ENCODE measurements around the gene ITIH2.

ITIH2 gene

GRCh38 chr10:7787857-7788638, 84.9 kb downstream of the ITIH2 start, which contains the start of the genes ATP5F1C and KIN:
TSS of gene ATP5F1C (plus strand) at chr10:7788177. CDS start at chr10:7788208, 31 bp downstream.
TSS of gene KIN (minus strand) at chr10:7787993. CDS start at chr10:7787933, 60 bp downstream.
- Mint-ChIP-seq H3K36me3 (peaks cover 13 to 24% of the 10 kb centered on the region in 2 donors), H3K27me3 (no peaks in the 10 kb centered on the region), H3K27ac (peak within 1 kb of the TSS; percentile 51), H3K4me1 (peaks cover 20 to 37% of the 10 kb centered on the region in 2 donors), H3K9me3 (no peaks in the 10 kb centered on the region), H3K4me3 (no peak within 1 kb of the TSS)
- DNase-seq, result peak; percentile 97
- peak; percentile 95 to 96 for ATAC-seq (replicated peaks)

GRCh38 chr10:7788639-7789286, 85.6 kb downstream of the ITIH2 start:
- H3K36me3 Mint-ChIP-seq, result peaks cover 13 to 24% of the 10 kb centered on the region in 2 donors
- ATAC-seq (replicated peaks) (peak; percentile 7 to 11), DNase-seq (no peak)
- no peaks in the 10 kb centered on the region for H3K9me3 Mint-ChIP-seq
- H3K4me3 Mint-ChIP-seq, result no peak overlapping the region
- peak overlapping the region; percentile 51 for H3K27ac Mint-ChIP-seq
- no peaks in the 10 kb centered on the region for H3K27me3 Mint-ChIP-seq
- H3K4me1 Mint-ChIP-seq, result peaks cover 20 to 42% of the 10 kb centered on the region in 2 donors

GRCh38 chr10:7789390-7789789, 86.3 kb downstream of the ITIH2 start:
- no peak for DNase-seq
- H3K27ac Mint-ChIP-seq, result no peak overlapping the region
- H3K4me3 Mint-ChIP-seq, result no peak overlapping the region
- peaks cover 22 to 46% of the 10 kb centered on the region in 2 donors for H3K4me1 Mint-ChIP-seq
- peaks cover 13 to 27% of the 10 kb centered on the region in 2 donors for H3K36me3 Mint-ChIP-seq
- no peaks in the 10 kb centered on the region for H3K9me3 Mint-ChIP-seq
- no peaks in the 10 kb centered on the region for H3K27me3 Mint-ChIP-seq
- ATAC-seq (replicated peaks), result no peak

- ATAC-seq (replicated peaks), result no peak
- Mint-ChIP-seq H3K4me3 (no peak overlapping the region), H3K27ac (no peak overlapping the region)
Observed at GRCh38 chr10:7792541-7792940, 89.4 kb downstream of the ITIH2 start.

GRCh38 chr10:7794251-7795026, 91.3 kb downstream of the ITIH2 start:
- Mint-ChIP-seq H3K9me3 (no peaks in the 10 kb centered on the region), H3K4me3 (no peak overlapping the region), H3K27me3 (no peaks in the 10 kb centered on the region), H3K4me1 (peaks cover 22 to 56% of the 10 kb centered on the region in 2 donors), H3K27ac (peak overlapping the region; percentile 62), H3K36me3 (peaks cover 30 to 46% of the 10 kb centered on the region in 2 donors)
- no peak for DNase-seq
- ATAC-seq (replicated peaks), result no peak

More at GRCh38 chr10:7792541-7792940, 89.4 kb downstream of the ITIH2 start:
- Mint-ChIP-seq H3K4me1 (peaks cover 25 to 62% of the 10 kb centered on the region in 2 donors), H3K9me3 (no peaks in the 10 kb centered on the region), H3K36me3 (peaks cover 28 to 38% of the 10 kb centered on the region in 2 donors), H3K27me3 (no peaks in the 10 kb centered on the region)
- no peak for DNase-seq

- peaks cover 20 to 46% of the 10 kb centered on the region in 2 donors for H3K4me1 Mint-ChIP-seq
- ATAC-seq (replicated peaks), result no peak
- peaks cover 27 to 49% of the 10 kb centered on the region in 2 donors for H3K36me3 Mint-ChIP-seq
Observed at GRCh38 chr10:7795605-7796004, 92.5 kb downstream of the ITIH2 start.

GRCh38 chr10:7797582-7797981, 94.5 kb downstream of the ITIH2 start:
- Mint-ChIP-seq H3K4me1 (peaks cover 14 to 29% of the 10 kb centered on the region in 2 donors), H3K27ac (no peak overlapping the region), H3K36me3 (peaks cover 21 to 39% of the 10 kb centered on the region in 2 donors)

More at GRCh38 chr10:7795605-7796004, 92.5 kb downstream of the ITIH2 start:
- Mint-ChIP-seq H3K4me3 (no peak overlapping the region), H3K9me3 (no peaks in the 10 kb centered on the region), H3K27ac (no peak overlapping the region), H3K27me3 (no peaks in the 10 kb centered on the region)
- DNase-seq, result no peak

More at GRCh38 chr10:7797582-7797981, 94.5 kb downstream of the ITIH2 start:
- ATAC-seq (replicated peaks), result no peak
- Mint-ChIP-seq H3K9me3 (no peaks in the 10 kb centered on the region), H3K4me3 (no peak overlapping the region), H3K27me3 (no peaks in the 10 kb centered on the region)
- DNase-seq, result no peak

Measured in stimulated activated naive B cell treated with anti-CD40 and anti-IgM and Interleukin-4, amounts not matched to agents 10 μg/mL and 1 μg/mL and 100 μg/mL, for 72 hours (primary cell).